ENCODE measurements around the gene USHBP1.

- TF ChIP-seq, protein P1, sequence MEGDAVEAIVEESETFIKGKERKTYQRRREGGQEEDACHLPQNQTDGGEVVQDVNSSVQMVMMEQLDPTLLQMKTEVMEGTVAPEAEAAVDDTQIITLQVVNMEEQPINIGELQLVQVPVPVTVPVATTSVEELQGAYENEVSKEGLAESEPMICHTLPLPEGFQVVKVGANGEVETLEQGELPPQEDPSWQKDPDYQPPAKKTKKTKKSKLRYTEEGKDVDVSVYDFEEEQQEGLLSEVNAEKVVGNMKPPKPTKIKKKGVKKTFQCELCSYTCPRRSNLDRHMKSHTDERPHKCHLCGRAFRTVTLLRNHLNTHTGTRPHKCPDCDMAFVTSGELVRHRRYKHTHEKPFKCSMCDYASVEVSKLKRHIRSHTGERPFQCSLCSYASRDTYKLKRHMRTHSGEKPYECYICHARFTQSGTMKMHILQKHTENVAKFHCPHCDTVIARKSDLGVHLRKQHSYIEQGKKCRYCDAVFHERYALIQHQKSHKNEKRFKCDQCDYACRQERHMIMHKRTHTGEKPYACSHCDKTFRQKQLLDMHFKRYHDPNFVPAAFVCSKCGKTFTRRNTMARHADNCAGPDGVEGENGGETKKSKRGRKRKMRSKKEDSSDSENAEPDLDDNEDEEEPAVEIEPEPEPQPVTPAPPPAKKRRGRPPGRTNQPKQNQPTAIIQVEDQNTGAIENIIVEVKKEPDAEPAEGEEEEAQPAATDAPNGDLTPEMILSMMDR (IDR thresholded peaks at IDR 0.05), result no peak
- TF ChIP-seq POLR2A (IDR thresholded peaks at IDR 0.05; ENCODE audit: low read length), result no peak
- TF ChIP-seq RNF2 (IDR thresholded peaks at IDR 0.05; ENCODE audit: borderline replicate concordance, low read depth), result no peak
Observed at GRCh38 chr19:17286752-17287151, 22.2 kb upstream of the USHBP1 start.
